AG04449 (cell line): Measurements from ENCODE around the gene DLGAP1.

Experiments
- CTCF ChIA-PET: fragments of 350-600 bp; formaldehyde crosslinking; extraction: SDS; loops from one replicate; lab custom pipeline; 2021; ENCODE audit warnings: antibody characterized with exemption; lab: Yijun Ruan, JAX
- POLR2A ChIA-PET: fragments of 400-600, 350-600 bp; formaldehyde crosslinking; extraction: SDS; loops from one replicate; lab custom pipeline; 2020; ENCODE audit warnings: antibody characterized with exemption, inconsistent platforms; lab: Yijun Ruan, JAX
- DNase-seq: peaks from one replicate; pipeline ENCODE4 v3.0.0-alpha.2; 2010; ENCODE audit warnings: low read depth, low spot score
- H3K4me3 ChIP-seq: 2 replicates; pipeline ENCODE4 v1.5.1; 2011; ENCODE audit warnings: low read depth, mild to moderate bottlenecking, control low read depth, low read length
- TF ChIP-seq, protein P1 (sequence below): IDR thresholded peaks from one replicate; pipeline ENCODE4 v1.5.1; 2011; ENCODE audit warnings: mild to moderate bottlenecking, moderate library complexity, low read length, control low read depth, inconsistent platforms; ENCODE audit not compliant: insufficient read depth; ENCODE audit errors: missing control alignments

DLGAP1 gene

GRCh38 chr18:4004183-4004829, 450.8 kb downstream of the DLGAP1 start:
- DNase-seq, result no peak
- CTCF ChIA-PET, result interaction anchor here (0.7 to 5.3 kb wide), 4 partner anchors 10 to 236 kb away, joined by 3 to 28 read pairs (median 5); no protein-coding TSS in a partner anchor
- TF ChIP-seq, protein P1, sequence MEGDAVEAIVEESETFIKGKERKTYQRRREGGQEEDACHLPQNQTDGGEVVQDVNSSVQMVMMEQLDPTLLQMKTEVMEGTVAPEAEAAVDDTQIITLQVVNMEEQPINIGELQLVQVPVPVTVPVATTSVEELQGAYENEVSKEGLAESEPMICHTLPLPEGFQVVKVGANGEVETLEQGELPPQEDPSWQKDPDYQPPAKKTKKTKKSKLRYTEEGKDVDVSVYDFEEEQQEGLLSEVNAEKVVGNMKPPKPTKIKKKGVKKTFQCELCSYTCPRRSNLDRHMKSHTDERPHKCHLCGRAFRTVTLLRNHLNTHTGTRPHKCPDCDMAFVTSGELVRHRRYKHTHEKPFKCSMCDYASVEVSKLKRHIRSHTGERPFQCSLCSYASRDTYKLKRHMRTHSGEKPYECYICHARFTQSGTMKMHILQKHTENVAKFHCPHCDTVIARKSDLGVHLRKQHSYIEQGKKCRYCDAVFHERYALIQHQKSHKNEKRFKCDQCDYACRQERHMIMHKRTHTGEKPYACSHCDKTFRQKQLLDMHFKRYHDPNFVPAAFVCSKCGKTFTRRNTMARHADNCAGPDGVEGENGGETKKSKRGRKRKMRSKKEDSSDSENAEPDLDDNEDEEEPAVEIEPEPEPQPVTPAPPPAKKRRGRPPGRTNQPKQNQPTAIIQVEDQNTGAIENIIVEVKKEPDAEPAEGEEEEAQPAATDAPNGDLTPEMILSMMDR, result no peak
- POLR2A ChIA-PET, result no interaction called here
- no peak overlapping the region for H3K4me3 ChIP-seq

- TF ChIP-seq, protein P1, result peak; percentile 63
- ChIA-PET POLR2A (no interaction called here), CTCF (interaction anchor here (0.6 to 4.1 kb wide), 38 partner anchors 11 to 1561 kb away, joined by 3 to 90 read pairs (median 4); no protein-coding TSS in a partner anchor)
- no peak overlapping the region for H3K4me3 ChIP-seq
- DNase-seq, result no peak
Measured at GRCh38 chr18:3998698-3999333, 456.3 kb downstream of the DLGAP1 start.

DNA sequence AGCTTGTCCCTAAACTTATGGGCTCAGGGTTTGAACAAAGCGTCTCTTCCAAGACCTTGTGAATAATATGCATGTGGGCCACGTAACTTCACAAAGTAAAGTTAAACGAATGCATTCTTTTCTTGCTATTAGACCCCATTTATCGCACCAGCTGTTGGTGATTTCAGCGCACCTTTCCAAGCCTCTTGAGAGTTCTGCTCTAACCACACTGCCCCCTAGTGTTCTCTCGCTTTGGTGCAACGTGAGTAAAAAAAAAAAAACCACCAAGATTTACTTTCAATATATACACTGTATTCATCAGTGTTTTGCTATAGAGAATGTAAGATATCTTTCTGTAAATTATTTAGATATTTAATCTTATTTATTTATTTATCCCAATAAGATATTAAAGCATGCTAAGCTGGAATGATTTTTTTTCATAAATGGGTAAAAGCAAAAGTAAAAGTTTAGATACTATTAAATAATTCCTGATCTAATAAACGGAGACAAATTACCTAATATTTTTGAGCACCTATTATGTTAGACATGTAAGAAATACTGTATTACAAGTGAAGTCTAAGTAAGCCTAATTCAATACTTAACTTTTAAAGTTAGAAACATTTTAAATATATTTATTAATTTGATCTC, 459.5 kb downstream of the DLGAP1 start:
- ChIA-PET POLR2A (no interaction called here), CTCF (interaction anchor here (0.6 to 4.6 kb wide), 68 partner anchors 9 to 718 kb away, joined by 3 to 100 read pairs (median 5); no protein-coding TSS in a partner anchor)
- no peak for DNase-seq
- TF ChIP-seq, protein P1, result peak; percentile 72
- H3K4me3 ChIP-seq, result no peak overlapping the region

GRCh38 chr18:3993941-3994687, 461.0 kb downstream of the DLGAP1 start:
- no peak overlapping the region for H3K4me3 ChIP-seq
- DNase-seq, result no peak
- ChIA-PET POLR2A (no interaction called here), CTCF (interaction anchor here (0.6 to 4.6 kb wide), 33 partner anchors 9 to 712 kb away, joined by 3 to 100 read pairs (median 7); no protein-coding TSS in a partner anchor)
- TF ChIP-seq, protein P1, result no peak

DNA sequence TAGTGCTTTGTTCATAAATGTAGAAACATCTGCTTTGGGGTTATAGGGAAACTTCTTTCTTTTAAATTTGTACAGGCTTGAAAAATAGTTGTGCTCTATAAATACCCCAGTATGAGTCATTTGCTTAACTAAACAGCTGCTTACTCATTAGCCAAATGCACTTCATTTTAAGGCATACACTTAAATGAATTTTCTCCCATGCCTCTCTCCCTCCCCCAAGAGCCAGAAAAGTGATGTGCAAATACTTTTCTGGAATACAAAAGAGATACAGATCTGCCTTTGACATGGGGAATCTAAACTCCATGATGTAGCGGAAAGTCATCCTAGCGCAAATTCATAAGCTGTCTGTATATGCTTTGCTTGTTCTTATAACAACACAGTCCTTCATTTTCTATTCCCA, 469.4 kb downstream of the DLGAP1 start:
- H3K4me3 ChIP-seq, result no peak overlapping the region
- ChIA-PET POLR2A (no interaction called here), CTCF (interaction anchor here (0.8 to 5.6 kb wide), 4 partner anchors 9 to 214 kb away, joined by 3 to 63 read pairs (median 28); no protein-coding TSS in a partner anchor)
- peak; percentile 37 for DNase-seq
- TF ChIP-seq, protein P1, result no peak
